ENCODE data around the gene SNRPD3. TPM values are rescaled to one million over a fixed set of nuclear protein-coding genes. Genes with fewer than 3 reads are reported as not detected.

SNRPD3 gene
- total and polyA plus RNA-seq, 9 of the 15 experiments (the other 6 are each of a cell fraction or from before 2014, with no cell fraction given) = 131 to 366 (median 274) TPM

DNA sequence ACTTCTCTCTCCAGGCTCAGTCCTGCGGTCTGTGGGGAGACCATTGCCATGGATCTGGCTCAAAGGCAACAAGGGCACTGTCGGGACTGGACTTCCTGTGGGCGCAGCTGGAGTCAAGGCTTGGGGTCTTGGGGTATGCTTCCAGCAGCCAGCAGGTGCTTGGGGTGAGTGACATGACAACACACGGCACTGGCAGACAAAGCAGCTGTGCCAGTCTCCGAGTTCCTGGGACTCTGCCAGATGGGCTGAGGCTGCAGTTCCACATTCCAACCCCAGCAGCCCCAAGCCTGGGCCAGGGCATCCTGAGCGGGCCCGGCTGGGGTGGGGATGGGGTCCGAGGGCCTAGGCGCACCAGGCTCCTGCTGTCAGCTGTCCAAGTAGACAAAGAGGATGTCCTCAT lies 13.2 kb upstream of the SNRPD3 start (continued):
- TF ChIP-seq GMEB1 (CRISPR knock-in tag; IDR thresholded peaks at IDR 0.05) (no peak), TSC22D4 (tag; IDR thresholded peaks at IDR 0.05) (no peak), TRIM25 (IDR thresholded peaks at IDR 0.05; ENCODE audit: borderline replicate concordance) (no peak), SMARCE1 (IDR thresholded peaks at IDR 0.05) (no peak), POLR2AphosphoS2 (IDR thresholded peaks at IDR 0.05; ENCODE audit: low read length) (no peak), PPARD (CRISPR knock-in tag; IDR thresholded peaks at IDR 0.05) (no peak), SRF (CRISPR knock-in tag; IDR thresholded peaks at IDR 0.05) (no peak)

- whole genome bisulfite sequencing (ENCODE audit: insufficient coverage, low coverage, missing lambda C conversion rate) = 95% methylated on average over 4 of the region's 7 CpGs
- no peaks in the 10 kb centered on the region for H3K9me1 ChIP-seq (ENCODE audit: control insufficient read depth, insufficient read depth, low read length)
- H2AFZ ChIP-seq (ENCODE audit: low read depth, low read length) = no peak overlapping the region
- H3K79me2 ChIP-seq (ENCODE audit: control insufficient read depth, insufficient read depth, low read length) = no peaks in the 10 kb centered on the region
- no peak overlapping the region for H3K9ac ChIP-seq (ENCODE audit: insufficient read depth in 1 of 2, low read depth in 2 of 2, low read length in 2 of 2)
- peaks cover 68% of the 10 kb centered on the region; the same call in 2 of the 3 replicates for H3K36me3 ChIP-seq (ENCODE audit: control insufficient read depth, insufficient read depth, low read length)
- no peaks in the 10 kb centered on the region for H3K9me3 ChIP-seq (replicated peaks; ENCODE audit: control insufficient read depth, insufficient read depth, low read depth, low read length)
- ChIA-PET POLR2A (interaction anchor here (0.5 to 2.0 kb wide), 2 partner anchors 12 to 42 kb away, joined by 3 to 7 read pairs; partner anchors contain the start of gene GUCD1), CTCF (ENCODE audit: low intra/inter-chr PET ratio) (no interaction called here)
- BruUV-seq (replicated peaks) = no TSS peak
- no peaks in the 10 kb centered on the region for H3K27me3 ChIP-seq (ENCODE audit: control insufficient read depth in 2 of 2, insufficient read depth in 2 of 2, low read length in 2 of 2)
- no peak for ATAC-seq
- in situ Hi-C loops (cut with MboI) = no loop called here
- intact Hi-C loops (cut with micrococcal nuclease) = no loop called here
- no peak for FAIRE-seq
- H3K4me1 ChIP-seq (replicated peaks in 1 of 2; ENCODE audit: control insufficient read depth in 2 of 2, insufficient read depth in 2 of 2, low read length in 2 of 2) = peaks cover 0 to 4% of the 10 kb centered on the region in 2 experiments; a peak in 1 of 5 replicates
- DNase-seq (ENCODE audit: extremely low read depth in 1 of 4, low spot score in 3 of 4) = no peak
- peak; percentile 57 for TF ChIP-seq ZFP36 (IDR thresholded peaks at IDR 0.05; ENCODE audit: low read depth, low read length, partially characterized antibody)
- no peak for TF ChIP-seq TBP (optimal IDR thresholded peaks at IDR 0.05; ENCODE audit: low read depth, low read length)
- no peaks in the 10 kb centered on the region for H4K20me1 ChIP-seq (replicated peaks; ENCODE audit: control insufficient read depth, insufficient read depth, low read length)
- no peak overlapping the region for H3K27ac ChIP-seq (ENCODE audit: extremely low read depth, low read depth, low read length)
- H3K4me2 ChIP-seq (ENCODE audit: insufficient read depth, low read length) = no peak overlapping the region
- H3K4me3 ChIP-seq = no peak overlapping the region
Measured at GRCh38 chr22:24543185-24543601, 12.6 kb upstream of the SNRPD3 start.
